GM18520 (cell line): Measurements from ENCODE around the gene GPR37L1.

Source experiments
- ATAC-seq: cut with Tn5 transposase; IDR thresholded peaks from one replicate; pipeline ENCODE4 v1.9.1; 2021; ENCODE audit not compliant: unreplicated experiment

GPR37L1 gene, protein sequence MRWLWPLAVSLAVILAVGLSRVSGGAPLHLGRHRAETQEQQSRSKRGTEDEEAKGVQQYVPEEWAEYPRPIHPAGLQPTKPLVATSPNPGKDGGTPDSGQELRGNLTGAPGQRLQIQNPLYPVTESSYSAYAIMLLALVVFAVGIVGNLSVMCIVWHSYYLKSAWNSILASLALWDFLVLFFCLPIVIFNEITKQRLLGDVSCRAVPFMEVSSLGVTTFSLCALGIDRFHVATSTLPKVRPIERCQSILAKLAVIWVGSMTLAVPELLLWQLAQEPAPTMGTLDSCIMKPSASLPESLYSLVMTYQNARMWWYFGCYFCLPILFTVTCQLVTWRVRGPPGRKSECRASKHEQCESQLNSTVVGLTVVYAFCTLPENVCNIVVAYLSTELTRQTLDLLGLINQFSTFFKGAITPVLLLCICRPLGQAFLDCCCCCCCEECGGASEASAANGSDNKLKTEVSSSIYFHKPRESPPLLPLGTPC

DNA sequence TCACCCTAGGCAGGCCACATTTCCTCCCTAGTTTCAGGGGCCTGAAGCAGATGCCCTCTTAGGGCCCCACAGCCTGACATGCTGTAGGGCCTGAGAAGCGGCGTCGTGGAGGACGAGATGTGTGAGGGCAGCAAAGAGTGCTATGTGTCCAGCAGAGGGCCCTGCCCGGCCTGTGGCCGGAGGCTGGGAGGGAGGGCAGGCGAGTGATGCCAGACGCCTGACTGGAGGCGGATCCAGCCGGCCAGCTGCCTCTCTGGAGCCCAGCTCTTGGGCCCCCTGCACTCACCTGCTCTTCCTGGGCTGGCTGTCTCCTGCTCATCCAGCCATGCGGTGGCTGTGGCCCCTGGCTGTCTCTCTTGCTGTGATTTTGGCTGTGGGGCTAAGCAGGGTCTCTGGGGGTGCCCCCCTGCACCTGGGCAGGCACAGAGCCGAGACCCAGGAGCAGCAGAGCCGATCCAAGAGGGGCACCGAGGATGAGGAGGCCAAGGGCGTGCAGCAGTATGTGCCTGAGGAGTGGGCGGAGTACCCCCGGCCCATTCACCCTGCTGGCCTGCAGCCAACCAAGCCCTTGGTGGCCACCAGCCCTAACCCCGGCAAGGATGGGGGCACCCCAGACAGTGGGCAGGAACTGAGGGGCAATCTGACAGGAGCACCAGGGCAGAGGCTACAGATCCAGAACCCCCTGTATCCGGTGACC, at the start of gene GPR37L1:
Gene GPR37L1, plus strand, starts transcription at position 279 of the 697 bp plus-strand sequence. Its CDS starts 47 bp downstream, at position 326.
- ATAC-seq, result no peak

DNA sequence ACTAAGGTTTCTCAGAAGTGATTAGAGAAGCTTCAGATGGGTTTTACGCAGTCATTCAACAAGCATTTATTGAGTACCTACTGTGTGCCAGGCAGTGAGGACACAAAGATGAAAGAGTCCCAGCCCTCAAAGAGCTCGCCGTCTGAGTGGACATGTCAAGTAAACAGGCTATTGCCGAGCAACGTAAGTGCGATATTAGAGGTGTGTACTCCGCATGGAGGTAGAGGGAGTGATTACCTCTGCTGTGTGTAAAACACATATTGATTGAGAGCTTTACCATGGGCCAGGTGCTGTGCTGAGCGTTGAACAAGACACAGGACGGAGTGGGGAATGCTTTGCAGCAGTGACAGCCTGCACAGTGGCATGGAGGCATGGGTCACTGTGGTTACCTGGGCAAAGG, 49.5 kb upstream of the GPR37L1 start:
- no peak for ATAC-seq

DNA sequence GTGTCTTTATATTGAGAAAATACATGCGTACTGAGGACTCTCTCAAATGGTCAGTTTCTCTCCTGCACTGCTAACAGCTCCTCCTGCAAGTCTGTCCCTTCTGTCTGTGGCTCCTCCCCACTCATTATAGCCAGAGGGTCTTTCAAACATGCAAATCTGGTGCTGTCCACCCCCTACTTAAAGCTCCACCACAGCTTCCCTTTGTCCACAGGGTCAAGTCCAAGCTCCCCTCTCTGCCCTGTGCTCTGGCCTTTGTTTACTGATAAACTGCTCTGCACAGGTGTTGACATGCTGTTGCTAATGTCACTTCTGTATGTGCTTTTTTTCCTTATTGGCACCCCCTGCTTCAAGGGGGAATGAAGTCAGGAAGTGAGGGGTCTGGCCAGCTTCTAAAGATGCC, 47.7 kb upstream of the GPR37L1 start:
- no peak for ATAC-seq

DNA sequence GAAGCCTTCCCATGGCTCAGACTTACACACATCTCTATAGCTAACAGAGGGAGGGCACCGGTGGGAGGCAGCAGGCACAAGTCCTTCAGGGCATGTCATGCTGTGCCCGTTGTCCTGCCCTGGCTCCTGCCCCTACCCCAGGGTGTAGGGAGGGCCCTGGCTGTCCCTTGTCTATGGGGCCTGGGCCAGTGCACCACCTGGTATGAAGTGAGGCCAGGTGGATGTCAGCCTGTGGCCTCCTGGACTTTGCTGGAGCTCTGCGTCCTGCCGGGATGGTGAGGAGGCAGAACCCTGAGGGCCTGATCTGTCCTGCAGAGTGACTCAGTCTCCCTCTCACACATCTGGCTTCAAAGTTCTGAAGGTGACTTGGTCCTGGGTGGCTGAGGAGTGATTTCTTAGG, 47.3 kb upstream of the GPR37L1 start:
- no peak for ATAC-seq

DNA sequence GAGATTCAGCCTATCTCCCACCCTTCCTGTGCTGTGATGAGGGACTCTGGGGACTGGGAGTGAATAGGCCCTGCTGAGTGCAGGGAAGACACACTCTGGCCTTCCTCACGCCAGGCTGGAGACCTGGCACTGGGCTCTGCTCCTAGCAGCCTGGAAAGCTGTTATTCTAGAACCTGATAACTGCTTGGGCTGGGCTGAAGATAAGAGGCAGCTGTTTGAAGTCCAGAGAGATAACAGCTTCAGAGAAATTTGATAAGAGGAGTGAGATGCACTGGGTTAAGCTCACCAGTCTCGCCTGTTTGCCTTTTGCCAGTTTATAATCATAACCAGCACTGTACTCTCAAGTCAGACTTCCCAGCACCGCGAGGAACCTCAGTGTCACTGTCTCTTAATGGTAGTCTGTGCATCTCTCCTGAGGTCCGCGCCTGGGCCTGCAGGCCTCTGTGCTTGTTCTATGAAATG, 46.6 kb upstream of the GPR37L1 start:
- no peak for ATAC-seq

DNA sequence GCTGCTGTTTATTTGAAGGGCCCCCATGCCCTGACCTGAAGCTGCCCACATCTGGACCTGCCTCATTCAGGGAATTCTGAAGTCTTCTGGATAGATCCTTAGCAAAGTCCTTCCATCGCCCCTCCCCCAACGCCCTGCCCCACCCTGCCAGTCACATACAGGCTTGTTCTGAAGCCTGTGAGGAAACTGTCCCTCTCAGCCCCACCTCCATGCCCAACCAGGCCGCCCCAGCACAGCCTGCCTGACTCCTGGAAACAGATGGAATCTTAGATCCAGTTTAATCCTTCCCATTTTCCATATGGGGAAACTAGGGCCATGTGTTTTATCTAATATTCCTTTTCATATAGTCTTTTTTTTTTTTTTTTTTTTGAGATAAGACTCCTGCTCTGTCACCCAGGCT, 44.5 kb upstream of the GPR37L1 start:
- ATAC-seq, result no peak

DNA sequence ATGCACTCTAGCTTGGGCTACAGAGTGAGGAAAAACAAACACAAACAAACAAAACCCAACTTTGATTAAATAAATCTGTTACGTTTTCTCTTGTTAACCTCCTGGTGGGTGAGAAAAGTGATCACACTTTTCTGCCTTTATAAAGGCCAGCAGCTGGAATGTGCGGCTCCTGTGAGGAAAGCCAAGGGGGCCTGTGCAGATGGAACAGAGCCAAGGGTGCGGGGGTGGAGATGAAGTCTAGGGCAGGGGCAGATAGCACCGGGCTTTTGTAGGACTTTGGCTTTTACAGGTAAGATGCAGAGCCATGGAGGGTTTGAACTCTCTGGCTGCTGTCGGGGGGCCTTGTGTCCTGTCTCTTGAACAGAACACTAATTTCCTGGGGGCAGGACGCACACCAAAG, 40.7 kb upstream of the GPR37L1 start:
- ATAC-seq, result no peak

DNA sequence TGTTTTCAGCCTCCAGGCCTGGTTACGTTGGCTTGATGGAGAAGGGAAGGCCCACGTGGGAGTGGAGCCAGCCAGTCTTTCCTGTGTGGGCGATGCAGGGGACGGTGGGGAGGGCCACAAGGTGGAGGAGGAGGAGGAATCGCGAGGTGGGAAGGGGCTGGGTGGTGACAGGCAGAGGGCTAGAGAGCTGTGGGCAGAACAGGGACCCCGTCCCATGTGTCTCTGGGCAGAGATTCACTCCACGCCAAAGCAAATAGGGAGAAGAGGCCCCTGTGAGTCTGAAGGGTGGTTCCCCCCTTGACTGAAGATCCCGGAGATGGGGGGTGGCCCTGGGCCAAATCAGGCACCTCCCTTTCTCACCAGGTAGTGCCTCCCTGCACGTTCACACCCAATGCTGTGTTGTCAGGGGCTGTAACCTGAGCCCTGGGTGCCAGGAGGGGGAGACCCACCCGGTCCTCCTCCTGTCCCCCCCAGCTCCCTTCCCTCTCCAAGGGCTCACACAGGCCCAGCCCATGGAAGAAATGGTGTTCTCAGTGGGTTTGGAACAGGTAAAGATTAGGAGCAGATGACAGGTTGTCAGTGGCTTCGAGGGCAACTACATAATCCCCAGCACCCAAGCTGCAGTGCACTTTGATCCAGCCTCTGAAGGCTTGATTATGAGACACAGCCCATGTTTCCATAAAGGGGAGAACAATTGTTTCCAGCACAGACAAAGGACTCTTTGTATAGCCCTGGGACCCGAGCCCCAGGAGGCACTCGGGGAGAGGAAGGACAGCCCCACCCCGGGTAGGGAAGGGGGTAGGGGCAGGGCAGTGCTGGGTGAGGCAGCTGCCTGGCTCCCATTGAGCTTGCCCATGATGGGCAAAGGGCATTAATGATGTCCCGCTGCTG, 37.7 kb upstream of the GPR37L1 start:
- ATAC-seq, result no peak

DNA sequence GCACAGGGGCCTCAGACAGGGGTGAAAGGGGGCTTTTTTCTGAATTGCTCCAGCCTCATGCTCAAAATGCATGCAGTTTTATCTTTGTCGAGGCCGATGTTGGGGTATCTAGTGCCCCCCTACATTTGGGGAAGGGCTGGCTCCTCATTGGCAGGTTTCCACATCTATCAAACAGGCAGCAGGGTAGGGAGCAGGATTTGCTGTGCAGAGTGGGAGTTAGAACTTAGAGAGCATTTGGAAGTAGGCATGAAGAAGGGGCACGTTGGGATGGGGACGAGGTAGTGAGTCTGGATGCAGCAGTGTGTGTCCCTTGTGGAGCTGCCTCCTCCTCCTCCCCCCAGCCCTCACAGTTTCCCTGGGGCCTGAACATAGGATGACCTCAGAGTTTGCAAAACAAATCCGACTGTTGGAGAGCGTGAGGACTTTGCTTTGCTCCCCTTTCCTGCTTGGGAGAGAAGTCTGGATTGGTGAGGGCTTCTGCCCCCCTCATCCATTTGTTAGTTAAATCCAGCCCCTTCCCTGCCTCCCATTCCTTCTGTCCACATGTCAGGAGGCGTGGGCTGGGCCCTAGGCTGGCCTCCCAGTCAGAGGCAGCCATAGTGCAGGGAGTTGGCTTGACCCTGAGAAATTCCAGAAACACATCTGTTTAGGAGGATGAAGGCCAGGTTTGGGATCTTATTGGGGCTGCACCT, 36.9 kb upstream of the GPR37L1 start:
- no peak for ATAC-seq

DNA sequence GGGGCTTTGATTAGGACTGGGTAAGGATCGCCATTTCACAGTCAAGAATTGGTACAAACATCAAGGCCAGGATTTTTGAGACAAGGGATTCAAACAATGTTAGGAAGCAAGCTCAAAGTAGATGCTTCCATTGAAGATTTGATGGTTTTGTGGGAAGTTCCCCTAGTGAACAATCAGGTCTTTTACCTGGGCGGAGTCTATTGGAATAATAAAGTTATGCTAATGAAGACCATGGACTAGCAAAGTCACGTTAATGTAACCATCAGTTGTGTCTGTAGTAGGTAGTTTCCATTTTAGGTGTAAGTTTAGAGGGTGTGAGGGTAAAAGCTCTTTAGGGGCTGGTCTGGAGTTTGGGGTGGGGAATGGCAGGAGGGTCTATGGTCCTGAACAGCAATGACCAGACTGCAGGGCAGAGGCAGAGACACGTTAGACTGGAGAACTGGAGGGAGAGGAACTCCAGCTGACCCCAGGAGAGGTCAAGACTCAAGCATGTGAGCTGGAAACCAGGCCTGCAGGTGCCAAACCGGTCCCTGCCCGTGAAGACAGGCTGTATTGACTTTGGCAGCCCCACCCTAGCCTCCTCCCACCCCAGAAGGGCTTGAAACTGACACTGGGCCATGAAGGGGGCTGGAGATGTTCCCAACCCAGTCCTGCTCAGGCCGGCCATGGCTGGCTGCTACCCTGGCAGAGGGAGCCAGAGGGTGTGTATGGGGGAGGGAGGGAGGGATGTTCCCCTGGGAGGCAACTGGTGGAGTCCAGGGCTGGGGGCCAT, 36.0 kb upstream of the GPR37L1 start:
- ATAC-seq, result no peak

DNA sequence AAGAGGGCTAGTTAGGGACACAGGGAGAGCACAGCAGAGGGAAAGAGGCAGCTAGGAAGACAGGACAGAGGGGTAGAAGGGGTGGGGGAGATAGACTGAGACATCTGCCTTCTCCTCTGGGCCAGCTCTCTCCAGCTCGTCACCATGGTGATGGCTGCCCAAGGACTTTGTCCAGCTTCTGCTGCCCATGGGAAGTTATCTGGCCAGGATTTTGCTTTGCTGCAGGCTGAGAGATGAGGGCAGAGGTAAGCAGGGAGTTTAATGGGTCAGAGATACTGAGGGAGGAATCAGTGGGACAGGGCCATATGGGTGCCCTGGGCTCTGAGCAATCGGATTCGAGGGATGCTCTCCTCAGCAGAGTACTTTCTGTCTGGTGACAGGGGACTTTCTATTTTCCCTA, 34.5 kb upstream of the GPR37L1 start:
- ATAC-seq, result no peak

DNA sequence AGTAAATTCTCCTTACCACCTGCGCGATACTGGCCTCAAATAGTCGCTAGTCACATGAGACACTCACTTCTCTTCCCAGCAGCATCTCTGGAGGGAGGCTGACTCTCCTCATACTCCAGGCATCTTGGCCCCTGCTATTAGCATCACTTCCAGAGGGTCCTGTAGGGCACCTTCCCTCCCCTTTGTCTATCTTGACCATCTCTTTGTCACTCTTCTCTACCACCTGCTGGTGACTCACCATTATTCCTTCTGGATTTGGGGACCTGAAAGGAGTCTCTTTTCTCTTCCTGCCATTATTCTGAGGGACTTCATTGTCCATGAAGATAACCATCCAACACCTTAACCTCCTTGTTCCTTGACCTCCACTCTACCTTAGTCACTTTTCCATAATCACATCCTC, 31.7 kb upstream of the GPR37L1 start:
- no peak for ATAC-seq

DNA sequence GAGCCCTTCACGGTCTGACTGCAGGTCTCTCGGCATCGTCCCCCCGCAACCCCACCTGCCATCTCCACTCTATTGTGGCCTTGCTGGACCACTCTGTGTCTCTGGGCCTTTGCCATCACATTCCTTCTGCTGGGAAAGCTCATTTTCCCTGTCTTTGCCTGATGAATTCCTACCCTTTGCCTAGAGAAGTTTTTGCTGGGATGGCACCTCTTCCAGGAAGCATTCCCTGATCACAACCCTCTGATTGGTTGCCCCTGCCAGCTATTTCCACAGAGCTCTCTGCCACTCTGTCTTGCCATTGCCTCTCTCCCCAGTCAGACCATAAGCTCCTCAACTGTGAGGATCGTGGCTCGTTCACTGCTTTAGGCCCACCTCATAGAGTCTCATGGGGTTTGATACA, 28.9 kb upstream of the GPR37L1 start:
- no peak for ATAC-seq

DNA sequence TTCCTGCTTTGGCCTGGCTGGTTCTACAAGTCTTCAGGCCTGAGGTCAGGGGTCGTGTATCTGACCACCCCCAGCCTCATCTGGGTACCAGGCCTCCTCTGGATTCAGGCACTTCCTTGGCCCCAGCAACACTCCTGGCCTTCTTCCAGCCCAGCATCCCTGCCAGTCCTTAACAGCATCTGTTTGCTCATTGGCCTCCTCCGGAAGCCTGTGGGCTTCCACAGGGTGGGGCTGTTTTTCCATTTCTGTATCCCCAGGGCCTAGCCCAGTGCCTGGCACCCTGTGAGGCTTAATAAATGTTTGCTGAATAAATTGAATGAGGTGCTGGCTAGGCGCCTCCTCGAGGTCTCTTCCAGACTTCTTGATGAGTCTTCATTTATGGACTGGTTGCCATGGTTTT, 21.5 kb upstream of the GPR37L1 start:
- no peak for ATAC-seq

DNA sequence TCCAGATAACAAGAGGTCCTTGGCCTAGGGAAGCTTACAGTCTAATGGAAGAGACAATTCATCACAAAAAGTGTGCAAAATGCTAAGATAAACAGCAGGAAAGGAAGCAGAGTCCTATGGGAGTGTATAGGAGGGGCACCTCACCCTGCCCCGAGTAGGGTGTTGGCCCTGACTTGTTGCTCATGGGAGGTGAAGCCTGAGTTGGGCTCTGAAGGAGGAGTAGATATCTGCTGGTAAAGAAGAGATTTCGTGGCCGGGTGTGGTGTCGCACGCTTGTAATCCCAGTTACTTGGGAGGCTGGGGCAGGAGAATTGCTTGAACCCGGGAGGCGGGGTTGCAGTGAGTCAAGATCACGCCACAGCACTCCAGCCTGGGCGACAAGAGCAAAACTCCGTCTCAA, 18.6 kb upstream of the GPR37L1 start:
- ATAC-seq, result no peak

DNA sequence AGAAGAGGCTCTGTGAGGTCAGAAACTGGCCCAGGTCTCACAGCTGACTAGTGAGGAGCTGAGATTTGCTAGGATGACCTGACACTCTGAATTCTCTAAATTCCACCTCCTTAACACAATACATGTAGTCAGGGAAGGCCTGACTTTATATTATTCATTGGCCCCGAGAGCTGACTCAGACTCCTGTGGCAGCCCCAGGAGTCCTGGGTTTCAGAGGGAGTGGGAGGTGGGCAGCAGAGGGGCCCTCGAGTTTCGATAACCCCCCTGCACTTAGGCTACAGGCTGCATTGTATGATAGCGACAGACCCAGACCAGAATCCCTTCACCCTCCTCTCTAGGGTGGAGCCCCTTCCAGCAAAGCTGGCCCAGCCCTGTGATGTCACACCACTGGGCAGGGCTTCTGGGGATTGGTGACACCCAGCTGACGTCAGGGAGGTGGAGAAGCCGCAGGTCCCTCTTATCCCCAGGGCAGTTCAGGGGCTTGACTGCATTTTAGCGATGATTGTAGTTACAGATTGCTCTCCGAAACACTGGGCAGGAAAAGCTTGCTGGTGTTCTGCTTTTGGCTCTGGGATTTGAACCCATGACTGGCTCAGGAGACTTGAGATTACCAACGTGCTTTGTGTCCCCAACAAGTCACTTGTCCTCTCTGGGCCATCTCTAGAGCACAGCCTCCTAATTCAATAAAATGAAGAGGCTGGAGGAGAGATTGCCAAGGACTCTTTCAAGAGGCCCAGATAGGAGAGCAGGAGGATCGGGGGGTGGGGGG, 17.0 kb upstream of the GPR37L1 start:
- ATAC-seq, result no peak

DNA sequence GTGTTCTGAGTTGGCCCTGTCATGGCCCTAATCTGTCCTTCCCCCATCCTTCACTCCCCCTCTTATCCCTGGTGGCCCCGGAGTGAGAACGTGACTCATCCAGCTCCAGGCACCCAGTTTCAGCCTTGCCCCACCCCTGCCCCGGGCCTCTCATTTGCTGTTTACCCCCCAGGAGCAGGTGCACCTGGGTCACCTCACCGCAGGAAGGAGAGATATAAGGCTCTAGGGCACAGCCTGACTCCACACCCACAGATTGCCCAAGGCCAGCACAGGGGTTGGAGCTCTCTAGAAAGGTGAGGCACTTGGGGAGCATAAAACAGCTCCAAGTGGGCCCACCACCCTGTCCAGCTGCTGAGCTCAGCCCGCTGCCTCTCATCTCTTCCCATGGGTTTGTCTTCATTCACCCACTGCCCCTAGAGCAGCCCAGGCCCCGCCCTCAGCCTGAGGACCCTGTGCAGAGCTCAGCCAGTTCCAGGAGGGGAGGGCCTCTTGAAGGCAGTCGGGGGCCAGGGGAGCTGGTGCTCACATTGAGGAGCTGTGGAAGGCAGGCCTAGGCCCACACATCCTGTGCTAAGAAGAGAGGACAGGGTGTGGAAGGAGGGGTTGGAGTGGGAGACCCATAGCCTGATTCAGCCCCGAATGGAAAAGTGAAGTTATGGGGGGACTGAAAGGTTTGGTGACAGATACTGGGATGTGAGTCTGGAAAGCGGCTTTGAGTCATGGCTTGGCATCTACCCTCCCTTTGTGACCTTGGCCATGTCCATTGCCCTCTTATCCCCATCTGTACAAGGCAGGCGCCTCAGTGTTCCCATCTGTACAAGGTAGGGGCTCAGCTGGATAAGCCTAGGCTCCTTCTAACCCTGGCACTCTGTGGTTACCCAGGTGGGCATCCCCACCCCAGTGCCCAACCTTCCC, 16.1 kb upstream of the GPR37L1 start:
- ATAC-seq, result no peak

DNA sequence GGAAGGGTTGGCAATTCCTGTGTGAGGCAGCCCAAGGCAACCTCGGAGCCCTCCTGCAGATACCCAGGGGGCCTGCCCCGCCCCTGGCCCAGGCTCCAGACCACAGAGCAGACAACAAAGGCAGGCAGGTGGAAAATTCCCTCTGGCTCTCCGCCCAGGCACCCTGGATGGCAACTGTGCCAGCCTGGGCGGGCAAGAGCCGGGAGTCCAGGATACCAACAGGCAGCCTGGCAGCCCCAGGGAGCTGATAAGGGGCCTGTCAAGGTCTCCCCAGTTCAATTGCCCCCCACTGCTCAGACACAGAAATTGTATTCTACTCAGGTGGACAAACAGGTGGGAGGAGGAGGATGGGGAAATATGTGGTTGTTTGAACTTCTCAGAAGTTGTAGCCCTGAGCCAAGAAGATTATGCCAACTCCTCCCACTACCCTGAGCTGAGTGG, 15.4 kb upstream of the GPR37L1 start:
- no peak for ATAC-seq
